IMR-90 (cell line): Measurements from ENCODE around the gene TANGO6. TPM values are rescaled to one million over a fixed set of nuclear protein-coding genes. Genes with fewer than 3 reads are reported as not detected.

Experiments
- ATAC-seq: fragments of 200-7000 bp; cut with Tn5 transposase; 2 replicates; pipeline ENCODE4 v1.9.1; 2020; ENCODE audit warnings: low read depth, mild to moderate bottlenecking, moderate library complexity
- BruUV-seq: library from RNA; stranded (reverse); fragments of 400-500 nt; replicated peaks from 2 replicates; lab custom pipeline; 2021; lab: Mats Ljungman, UMichigan
- CTCF ChIA-PET: fragments of 300-600 bp; formaldehyde crosslinking; extraction: SDS; loops from one replicate; lab custom pipeline; 2021; ENCODE audit warnings: antibody characterized with exemption; lab: Yijun Ruan, JAX
- POLR2A ChIA-PET: fragments of 300-600 bp; sonication (Branson Sonifier 250); formaldehyde crosslinking; loops from one replicate; lab custom pipeline; 2022; ENCODE audit warnings: antibody characterized with exemption; ENCODE audit not compliant: unreplicated experiment; lab: Charles Lee
- DNase-seq: peaks from one replicate; pipeline ENCODE4 v3.0.0; 2013
- H2AFZ ChIP-seq: replicated peaks from 2 replicates; pipeline ENCODE3; 2013; ENCODE audit warnings: low read length, mild to moderate bottlenecking; ENCODE audit not compliant: poor library complexity
- H2AK5ac ChIP-seq: 2 replicates; pipeline ENCODE4 v1.6.1; 2013; ENCODE audit warnings: low read depth, low read length, inconsistent platforms
- H2AK9ac ChIP-seq: replicated peaks from 2 replicates; pipeline ENCODE3; 2013; ENCODE audit warnings: mild to moderate bottlenecking, low read depth, low read length, moderate library complexity; ENCODE audit not compliant: poor library complexity
- H2BK120ac ChIP-seq: 2 replicates; pipeline ENCODE4 v1.6.1; 2013; ENCODE audit warnings: low read depth, low read length, inconsistent platforms
- H2BK15ac ChIP-seq: 3 replicates; pipeline ENCODE4 v1.6.1; 2013; ENCODE audit warnings: low read depth, low read length, inconsistent platforms
- H2BK20ac ChIP-seq: 2 replicates; pipeline ENCODE4 v1.6.1; 2013; ENCODE audit warnings: low read depth, mild to moderate bottlenecking, inconsistent platforms, low read length, moderate library complexity
- H2BK5ac ChIP-seq: 2 replicates; pipeline ENCODE4 v1.6.1; 2013; ENCODE audit warnings: mild to moderate bottlenecking, low read depth, low read length, inconsistent platforms; ENCODE audit not compliant: poor library complexity, severe bottlenecking
- H3K14ac ChIP-seq: replicated peaks from 2 replicates; pipeline ENCODE4 v1.6.1; 2013; ENCODE audit warnings: low read depth, low read length, inconsistent platforms
- H3K18ac ChIP-seq: 2 replicates; pipeline ENCODE4 v1.6.1; 2013; ENCODE audit warnings: low read depth, low read length, control low read depth
- H3K23ac ChIP-seq: 2 replicates; pipeline ENCODE4 v1.6.1; 2013; ENCODE audit warnings: low read depth, low read length, inconsistent platforms
- H3K27ac ChIP-seq: 2 replicates; pipeline ENCODE4 v1.5.1; 2013; ENCODE audit warnings: mild to moderate bottlenecking, control low read depth, low read length; ENCODE audit not compliant: insufficient read depth
- H3K27me3 ChIP-seq: 2 replicates; pipeline ENCODE4 v1.6.1; 2013; ENCODE audit warnings: low read length; ENCODE audit not compliant: control insufficient read depth, insufficient read depth
- H3K36me3 ChIP-seq: 2 replicates; pipeline ENCODE4 v1.6.1; 2013; ENCODE audit warnings: low read length, mixed read lengths; ENCODE audit not compliant: control insufficient read depth, insufficient read depth
- H3K4ac ChIP-seq: 2 replicates; pipeline ENCODE4 v1.6.1; 2013; ENCODE audit warnings: low read depth, low read length, inconsistent platforms
- H3K4me1 ChIP-seq: 2 replicates; pipeline ENCODE4 v1.6.1; 2013; ENCODE audit warnings: low read length, mixed read lengths; ENCODE audit not compliant: control insufficient read depth, insufficient read depth
- H3K4me2 ChIP-seq: 2 replicates; pipeline ENCODE4 v1.6.1; 2013; ENCODE audit warnings: low read depth, mild to moderate bottlenecking, control low read depth, low read length, moderate library complexity
- H3K4me3 ChIP-seq: 2 replicates; pipeline ENCODE4 v1.5.1; 2013; ENCODE audit warnings: low read depth, mild to moderate bottlenecking, control low read depth, low read length, moderate library complexity; ENCODE audit not compliant: insufficient read depth
- H3K56ac ChIP-seq: 2 replicates; pipeline ENCODE4 v1.6.1; 2013; ENCODE audit warnings: low read length, inconsistent platforms; ENCODE audit not compliant: insufficient read depth; ENCODE audit errors: extremely low read depth
- H3K79me1 ChIP-seq, 2 experiments: 2 replicates each; pipeline ENCODE4 v1.6.1; 2013; ENCODE audit warnings: low read length in 2 of 2, inconsistent platforms in 1 of 2, low read depth in 1 of 2
- H3K9ac ChIP-seq: 2 replicates; pipeline ENCODE4 v1.6.1; 2013; ENCODE audit warnings: low read depth, low read length, control low read depth
- H3K9me1 ChIP-seq: 2 replicates; pipeline ENCODE4 v1.6.1; 2013; ENCODE audit warnings: low read length, inconsistent platforms; ENCODE audit not compliant: insufficient read depth
- H3K9me3 ChIP-seq: 2 replicates; pipeline ENCODE4 v1.6.1; 2013; ENCODE audit warnings: low read length; ENCODE audit not compliant: control insufficient read depth, insufficient read depth
- H4K20me1 ChIP-seq: 2 replicates; pipeline ENCODE4 v1.6.1; 2013; ENCODE audit warnings: low read length, inconsistent platforms; ENCODE audit not compliant: insufficient read depth
- H4K5ac ChIP-seq: 2 replicates; pipeline ENCODE4 v1.6.1; 2013; ENCODE audit warnings: mild to moderate bottlenecking, low read depth, low read length, control low read depth
- H4K8ac ChIP-seq, 2 experiments: 2 replicates each; pipeline ENCODE4 v1.6.1; 2013; ENCODE audit warnings: low read depth in 2 of 2, low read length in 2 of 2, control low read depth in 1 of 2, inconsistent platforms in 1 of 2
- H4K91ac ChIP-seq: 2 replicates; pipeline ENCODE4 v1.6.1; 2013; ENCODE audit warnings: low read depth, low read length, inconsistent platforms; ENCODE audit not compliant: insufficient read depth
- CEBPB ChIP-seq: IDR thresholded peaks from 2 replicates; pipeline ENCODE4 v1.6.1; 2012; ENCODE audit warnings: low read depth, low read length, improper control_type of control experiment
- RCOR1 ChIP-seq: IDR thresholded peaks from 2 replicates; pipeline ENCODE4 v1.6.1; 2012; ENCODE audit warnings: mild to moderate bottlenecking, low read length, improper control_type of control experiment; ENCODE audit not compliant: insufficient replicate concordance
- WGBS, 2 experiments: methylation state at CpG; one replicate each; pipeline versions ENCODE4 v1.1.5 to v1.1.7; 2013; ENCODE audit warnings: missing lambda C conversion rate in 2 of 2; ENCODE audit not compliant: insufficient read length in 1 of 2; ENCODE audit errors: extremely low coverage in 2 of 2; 5-methylcytosine and 5-hydroxymethylcytosine counted together
- dilution Hi-C: fragments of 300-500 bp; cut with HindIII; formaldehyde crosslinking; loops from one replicate; pipeline ENCODE4 v1.14.3; 2018; ENCODE audit warnings: low sequenced_read_pairs; ENCODE audit not compliant: unreplicated experiment
- in situ Hi-C: fragments of 300-500 bp; cut with MboI; formaldehyde crosslinking; loops from 3 replicates; pipeline ENCODE4 v1.14.3; 2019; ENCODE audit warnings: low sequenced_read_pairs, inconsistent platforms, mixed read lengths
- intact Hi-C: fragments of 100-400 bp; cut with micrococcal nuclease; formaldehyde crosslinking; loops from 2 replicates; pipeline ENCODE4 v1.10.0; 2022
- polyA plus RNA-seq, 3 experiments: library from polyadenylated mRNA; depleted of rRNA; stranded (reverse); fragments of >200 nt; gene quantifications; 2 replicates each; pipeline ENCODE4 v1.2.3, GENCODE V29; 2012; ENCODE audit warnings: low replicate concordance in 1 of 3
- total RNA-seq: library from RNA; depleted of rRNA; stranded (reverse); fragments of >200 nt; gene quantifications from 2 replicates; pipeline ENCODE4 v1.2.3, GENCODE V29; 2012

TANGO6 gene
- total and polyA plus RNA-seq, 2 of the 4 experiments (the other 2 are of a cell fraction) = 6.7 to 22.4 TPM

GRCh38 chr16:69072640-69072974 lies 229.3 kb downstream of the TANGO6 start:
- H3K4me2 ChIP-seq = no peak overlapping the region
- no peak overlapping the region for H3K56ac ChIP-seq
- no peaks in the 10 kb centered on the region for H4K20me1 ChIP-seq
- H3K36me3 ChIP-seq = no peaks in the 10 kb centered on the region
- no peak overlapping the region; the same call in 1 of the 2 replicates for H3K18ac ChIP-seq
- H2BK120ac ChIP-seq = peak overlapping the region; percentile 58; the same call in 1 of the 2 replicates
- ChIA-PET CTCF (interaction anchor here (0.7 to 1.1 kb wide), 2 partner anchors 225 to 620 kb away, joined by 3 to 5 read pairs; no protein-coding TSS in a partner anchor), POLR2A (no interaction called here)
- no peak overlapping the region for H3K4me3 ChIP-seq
- H2BK5ac ChIP-seq = no peak overlapping the region
- H3K79me1 ChIP-seq = no peaks in the 10 kb centered on the region; a peak in 2 of 4 replicates
- no peak overlapping the region for H2AFZ ChIP-seq
- dilution Hi-C loops = no loop called here
- in situ Hi-C loops = no loop called here
- peak overlapping the region; percentile 28; the same call in 1 of the 2 replicates for H3K4ac ChIP-seq
- no peaks in the 10 kb centered on the region for H3K9me3 ChIP-seq
- intact Hi-C loops = no loop called here
- TF ChIP-seq RCOR1 (no peak), CEBPB (no peak)
- H3K9ac ChIP-seq = no peak overlapping the region
- WGBS, 2 experiments = no CpG with 5 or more reads among the region's 2 CpGs
- peaks cover 19% of the 10 kb centered on the region for H3K9me1 ChIP-seq
- no peak overlapping the region for H4K5ac ChIP-seq
- BruUV-seq = no TSS peak
- no peak overlapping the region; the same call in 1 of the 2 replicates for H3K14ac ChIP-seq
- H2AK5ac ChIP-seq = peak overlapping the region; percentile 88; the same call in 1 of the 2 replicates
- no peak overlapping the region for H2AK9ac ChIP-seq
- no peak for DNase-seq
- 0 out of 4 replicates have a peak overlapping the region, but pooled peaks of 1 of the 2 experiments have one; percentile 19 for H4K8ac ChIP-seq
- H4K91ac ChIP-seq = no peak overlapping the region
- no peaks in the 10 kb centered on the region for H3K27me3 ChIP-seq
- H2BK15ac ChIP-seq = peak overlapping the region; percentile 66; the same call in 1 of the 3 replicates
- ATAC-seq = no peak
- H3K23ac ChIP-seq = no peak overlapping the region
- H2BK20ac ChIP-seq = peak overlapping the region; percentile 27; the same call in 1 of the 2 replicates
- no peak overlapping the region for H3K27ac ChIP-seq
- peaks cover 5% of the 10 kb centered on the region for H3K4me1 ChIP-seq
